IMR-90 (cell line): ENCODE results near the gene CR1L.

Experiments
- POLR2A ChIP-seq: IDR thresholded peaks from 2 replicates; pipeline ENCODE4 v1.6.1; 2012; ENCODE audit warnings: mild to moderate bottlenecking, low read depth, low read length
- TF ChIP-seq, protein P1 (sequence below): fragments of 150-350 bp; IDR thresholded peaks from 2 replicates; pipeline ENCODE4 v1.6.1; 2017; ENCODE audit warnings: mild to moderate bottlenecking, antibody characterized with exemption, low read length, low read depth

DNA sequence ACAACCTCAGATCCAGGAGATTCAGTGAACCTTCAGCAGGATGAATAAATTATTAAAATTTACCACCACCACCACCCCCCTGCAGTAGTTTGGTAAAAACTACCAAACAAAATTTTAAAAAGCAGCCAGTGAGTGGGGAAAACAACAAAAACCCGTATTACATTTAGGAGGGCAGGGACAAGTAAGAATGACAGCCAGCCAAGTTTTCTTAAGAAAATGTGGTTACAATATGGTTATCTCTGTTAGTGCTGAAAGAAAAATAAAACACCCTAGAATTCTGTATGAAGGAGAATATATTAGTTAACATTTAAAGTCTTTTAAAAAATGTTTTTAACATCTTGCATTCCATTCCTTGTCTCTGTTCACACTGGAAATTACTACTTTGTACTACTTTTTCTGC is 121.6 kb downstream of the CR1L start:
- TF ChIP-seq, protein P1, sequence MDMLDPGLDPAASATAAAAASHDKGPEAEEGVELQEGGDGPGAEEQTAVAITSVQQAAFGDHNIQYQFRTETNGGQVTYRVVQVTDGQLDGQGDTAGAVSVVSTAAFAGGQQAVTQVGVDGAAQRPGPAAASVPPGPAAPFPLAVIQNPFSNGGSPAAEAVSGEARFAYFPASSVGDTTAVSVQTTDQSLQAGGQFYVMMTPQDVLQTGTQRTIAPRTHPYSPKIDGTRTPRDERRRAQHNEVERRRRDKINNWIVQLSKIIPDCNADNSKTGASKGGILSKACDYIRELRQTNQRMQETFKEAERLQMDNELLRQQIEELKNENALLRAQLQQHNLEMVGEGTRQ: no peak
- TF ChIP-seq POLR2A: no peak
